GM12892 (cell line): ENCODE measurements around the gene CHL1.
A peak's percentile ranks its signal among the peaks of the same experiment; 100 is the strongest.

Experiments used
- DNase-seq: peaks from one replicate; pipeline ENCODE4 v3.0.0; 2011; ENCODE audit not compliant: insufficient read length
- FAIRE-seq: peaks from 2 replicates; lab custom pipeline; 2011; peaks lifted over from hg19 to GRCh38; lab: Jason Lieb, UNC
- POLR2A ChIP-seq: IDR thresholded peaks from 2 replicates; pipeline ENCODE4 v1.6.1; 2011; ENCODE audit warnings: low read depth, low read length, control low read depth
- POLR2AphosphoS5 ChIP-seq: IDR thresholded peaks from 2 replicates; pipeline ENCODE4 v1.6.1; 2011; ENCODE audit warnings: low read depth, low read length, control low read depth
- TAF1 ChIP-seq: IDR thresholded peaks from 2 replicates; pipeline ENCODE4 v1.6.1; 2011; ENCODE audit warnings: low read depth, mild to moderate bottlenecking, control low read depth, low read length, borderline replicate concordance

CHL1 gene

DNA sequence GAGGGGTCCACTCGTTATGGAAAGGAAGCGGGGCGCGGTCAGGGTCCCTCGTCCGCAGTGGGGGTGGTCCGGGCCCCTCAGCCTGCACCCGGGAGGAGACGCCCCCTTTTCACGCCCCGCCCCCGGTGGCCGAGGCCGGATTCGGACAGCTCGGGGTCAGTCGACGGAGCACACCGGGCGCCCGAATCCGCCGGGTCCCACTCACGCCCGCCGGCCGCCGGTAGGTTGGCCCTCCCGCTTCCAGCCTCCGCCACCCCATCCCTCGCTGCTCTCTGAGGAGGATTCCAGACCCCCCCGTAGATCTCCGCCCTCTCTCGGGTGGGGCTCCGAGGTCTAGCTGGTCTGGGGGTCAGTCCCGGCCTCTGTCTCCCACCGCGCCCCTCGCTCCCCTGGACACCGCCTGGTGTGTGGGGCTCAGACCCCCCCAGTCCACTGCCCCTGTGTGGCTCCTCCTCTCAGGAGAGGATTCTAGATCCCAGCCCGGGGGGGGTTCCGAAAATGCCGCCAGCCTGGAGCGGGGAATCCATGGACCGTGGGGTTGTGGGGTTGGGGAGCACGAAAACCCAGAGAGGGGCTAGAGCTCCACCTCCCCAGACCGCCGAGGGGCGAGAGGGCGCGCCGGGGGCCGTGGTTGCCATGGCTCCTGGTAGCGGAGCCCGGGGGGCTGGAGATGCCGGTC, 725 bp downstream of the CHL1 start:
- TF ChIP-seq POLR2AphosphoS5 (no peak), POLR2A (no peak), TAF1 (no peak)
- FAIRE-seq (no peak), DNase-seq (peak; percentile 29)

DNA sequence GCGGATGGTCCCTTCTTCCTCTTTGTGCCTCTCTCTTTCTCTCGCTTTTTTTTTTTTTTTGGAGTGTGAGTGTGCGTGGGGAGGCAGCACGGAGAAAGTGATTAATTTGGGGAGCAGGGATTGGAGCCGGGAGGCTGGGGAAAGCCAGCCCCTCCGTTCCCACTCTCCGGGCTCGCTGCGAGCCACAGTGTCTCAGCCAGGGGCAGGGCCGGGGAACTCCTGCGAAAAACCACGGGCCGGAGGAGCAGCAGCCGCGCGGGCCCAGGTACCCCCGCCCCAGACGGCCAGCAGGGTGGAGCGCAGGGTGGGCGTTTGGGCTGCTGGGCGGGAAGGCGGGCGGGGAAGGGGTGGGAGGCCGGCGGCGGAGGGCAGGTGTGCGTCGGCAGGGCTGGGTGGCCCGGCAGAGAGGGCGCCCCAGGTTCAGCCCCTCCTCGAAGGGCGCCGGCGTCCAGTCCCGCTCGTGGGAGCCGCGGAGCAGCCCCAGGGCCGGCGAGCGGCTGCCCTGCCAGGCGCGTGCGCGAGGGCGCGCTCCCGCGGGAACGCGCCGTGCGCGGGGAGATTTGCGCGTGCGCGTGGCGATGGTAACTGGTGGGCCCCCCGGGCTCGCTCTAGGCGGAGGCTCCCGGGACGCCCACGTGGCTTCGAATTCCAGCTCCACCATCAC, 1.4 kb downstream of the CHL1 start:
- TF ChIP-seq TAF1 (no peak), POLR2AphosphoS5 (no peak), POLR2A (no peak)
- DNase-seq = peak; percentile 36
- no peak for FAIRE-seq

DNA sequence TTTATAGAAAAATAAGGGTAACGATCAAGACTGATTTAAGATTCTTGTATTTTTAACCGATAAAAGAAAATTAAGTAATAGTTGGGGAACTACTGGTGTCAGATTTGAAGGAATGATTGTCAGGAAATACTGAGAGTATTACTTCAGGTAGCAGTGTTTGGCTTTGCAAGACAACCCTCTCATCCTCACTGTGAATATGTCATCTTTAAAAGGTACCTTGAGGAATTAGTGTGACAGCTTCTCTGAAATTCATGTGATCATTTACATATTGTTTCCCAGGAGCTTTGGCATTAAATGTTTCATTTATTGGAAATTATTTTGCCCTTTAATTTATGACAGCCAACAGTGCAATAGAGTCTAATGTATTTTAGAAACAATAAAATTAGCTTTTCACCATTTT, 3.3 kb downstream of the CHL1 start:
- FAIRE-seq = no peak

DNA sequence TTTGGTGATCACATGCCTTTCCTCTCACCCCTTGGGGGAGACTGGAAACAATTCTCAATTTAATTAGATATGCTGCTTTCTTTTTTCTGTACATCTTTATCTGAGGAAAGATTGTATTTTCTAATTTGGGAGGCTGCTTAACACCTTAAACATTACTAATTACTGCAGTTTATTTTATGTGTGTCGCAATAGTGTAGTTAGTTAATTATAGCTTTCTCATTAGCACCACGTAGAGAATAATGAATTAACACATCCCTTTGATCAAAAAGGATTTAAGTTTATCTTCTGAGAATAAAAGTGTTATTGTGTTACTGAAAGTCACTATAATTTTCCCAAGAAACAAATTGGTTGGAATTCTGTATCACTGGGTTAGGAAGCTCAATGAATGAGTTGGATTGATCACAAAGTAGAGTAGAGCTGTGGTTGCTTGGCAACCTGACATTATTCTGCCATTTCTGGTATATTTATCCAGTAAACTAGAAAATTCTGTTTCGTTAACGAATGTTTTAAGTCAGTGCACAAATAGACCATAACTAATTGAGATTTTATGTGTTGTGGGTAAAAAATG, 4.3 kb downstream of the CHL1 start:
- no peak for TF ChIP-seq POLR2A
- TF ChIP-seq TAF1 = no peak
- TF ChIP-seq POLR2AphosphoS5 = no peak
- FAIRE-seq (no peak), DNase-seq (no peak)

More for the DNA sequence above, 3.3 kb downstream of the CHL1 start:
- TF ChIP-seq POLR2AphosphoS5 (no peak), TAF1 (no peak), POLR2A (no peak)
- DNase-seq = no peak

DNA sequence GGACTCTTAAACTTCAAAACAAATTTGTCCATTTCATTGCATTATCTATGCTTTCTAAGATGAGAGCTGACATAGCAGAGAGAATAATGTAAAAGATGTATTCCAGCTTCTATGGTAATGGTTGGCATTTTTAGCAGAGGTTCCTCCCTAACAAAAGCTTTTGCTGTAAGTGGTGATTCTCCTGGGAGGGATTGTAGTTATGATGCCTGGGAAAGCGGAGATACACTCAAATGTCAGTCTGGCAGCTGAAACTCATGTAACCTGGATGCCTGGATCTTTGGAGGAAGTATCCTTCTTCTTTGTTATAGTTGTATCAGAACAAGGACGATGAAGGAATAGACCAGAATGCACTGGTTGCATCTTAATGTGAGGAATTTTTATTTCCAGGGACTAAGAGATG, 7.5 kb downstream of the CHL1 start:
- TF ChIP-seq TAF1 = no peak
- no peak for TF ChIP-seq POLR2AphosphoS5
- TF ChIP-seq POLR2A = no peak
- no peak for DNase-seq
- FAIRE-seq = no peak

DNA sequence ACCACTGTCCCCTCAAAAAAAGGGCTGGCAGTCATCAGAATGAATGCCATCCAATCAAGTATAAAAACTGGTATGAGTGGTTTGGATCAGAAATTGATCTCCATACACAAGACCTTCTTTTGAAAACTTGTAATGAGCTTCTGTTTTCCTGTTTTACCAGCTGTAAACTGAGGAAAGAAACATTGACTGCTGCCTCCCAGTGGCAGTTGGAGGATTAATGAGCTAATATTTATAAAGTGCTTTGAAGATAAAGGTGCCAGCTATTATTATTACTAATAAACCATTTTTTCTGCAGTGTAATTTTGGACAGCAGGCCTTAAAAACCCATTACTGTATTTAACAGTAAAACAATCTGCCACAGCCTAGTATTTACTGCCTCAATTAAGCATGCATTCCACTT, 11.4 kb downstream of the CHL1 start:
- no peak for DNase-seq
- no peak for FAIRE-seq
- TF ChIP-seq TAF1 = no peak
- no peak for TF ChIP-seq POLR2A
- no peak for TF ChIP-seq POLR2AphosphoS5

DNA sequence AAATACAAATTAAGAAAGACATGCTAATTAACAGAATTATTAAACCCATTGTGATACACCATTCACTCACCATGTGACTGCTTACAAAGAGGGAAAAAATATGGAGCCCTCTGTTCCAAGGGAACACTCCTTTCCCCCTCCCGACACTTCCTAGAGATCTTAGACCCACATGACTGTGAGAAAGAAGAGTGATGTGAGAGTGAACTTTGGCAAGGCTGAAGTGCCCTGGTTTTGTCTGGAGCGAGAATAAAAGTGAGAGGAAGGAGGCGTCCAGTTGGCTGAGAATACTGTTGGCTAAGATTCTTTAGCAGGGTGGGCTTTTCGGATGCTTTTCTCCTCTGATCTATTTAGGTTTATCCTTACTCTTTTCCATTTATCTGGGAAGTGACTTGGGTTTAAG, 14.1 kb downstream of the CHL1 start:
- FAIRE-seq = no peak
- TF ChIP-seq POLR2AphosphoS5 (no peak), POLR2A (no peak), TAF1 (no peak)

DNA sequence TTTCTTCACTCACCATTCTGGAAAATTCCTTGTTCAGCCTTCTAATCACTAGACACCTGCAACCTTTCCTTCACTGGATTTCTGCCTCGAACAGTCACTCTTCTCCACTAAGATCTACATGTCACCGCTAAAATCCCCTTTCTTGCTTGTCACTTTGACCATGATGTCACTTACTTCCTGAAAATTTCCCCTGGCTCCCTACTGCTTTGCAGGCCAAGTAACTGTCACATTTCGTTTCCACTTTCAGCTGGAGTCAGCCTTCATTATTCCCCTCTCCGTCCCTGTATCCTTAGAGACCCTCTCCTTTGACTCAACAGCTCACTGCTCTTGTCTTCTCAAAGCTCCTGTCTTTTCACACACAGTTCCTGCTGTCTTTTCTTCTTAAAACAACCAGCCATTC, 15.9 kb downstream of the CHL1 start:
- no peak for DNase-seq
- peak; percentile 84 for FAIRE-seq
- TF ChIP-seq POLR2AphosphoS5 = no peak
- TF ChIP-seq POLR2A = 0 out of 2 replicates have a peak, but pooled peaks have one; percentile 26
- no peak for TF ChIP-seq TAF1

More for the DNA sequence above, 14.1 kb downstream of the CHL1 start:
- no peak for DNase-seq

DNA sequence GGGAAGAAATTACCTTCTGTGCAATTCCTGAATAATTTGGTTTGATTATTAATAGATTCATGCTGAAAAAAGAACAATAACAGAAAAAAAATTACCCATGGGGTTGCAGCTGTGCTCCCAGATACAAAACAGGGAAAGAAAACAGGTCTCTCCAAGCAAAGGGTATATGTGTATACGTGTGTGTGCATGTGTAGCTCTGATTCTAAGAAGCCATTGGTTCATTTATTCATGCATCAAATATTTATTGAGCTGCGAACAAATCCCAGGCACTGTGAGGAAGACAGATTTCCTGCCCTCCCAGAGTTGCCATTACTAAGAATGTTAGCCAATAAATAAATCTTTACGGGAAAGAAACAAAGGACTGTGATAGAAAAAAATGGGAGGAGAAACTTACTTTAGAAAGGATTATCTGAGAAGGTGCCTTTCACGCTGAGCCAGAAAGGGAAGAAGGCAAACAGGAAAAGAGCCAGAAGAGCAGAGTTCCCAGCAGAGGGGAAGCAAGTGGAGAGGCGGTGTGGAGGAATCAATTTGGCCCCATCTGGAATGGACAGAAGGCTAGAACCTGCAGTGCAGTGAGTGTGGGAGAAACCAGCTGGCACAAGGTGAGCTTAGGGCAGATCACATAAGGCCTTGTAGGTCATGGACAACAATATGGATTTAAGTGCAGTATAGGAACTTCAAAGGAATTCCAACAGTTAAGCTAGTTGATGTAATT, 20.7 kb downstream of the CHL1 start:
- DNase-seq = no peak
- FAIRE-seq = no peak
- TF ChIP-seq POLR2A (no peak), POLR2AphosphoS5 (no peak)

DNA sequence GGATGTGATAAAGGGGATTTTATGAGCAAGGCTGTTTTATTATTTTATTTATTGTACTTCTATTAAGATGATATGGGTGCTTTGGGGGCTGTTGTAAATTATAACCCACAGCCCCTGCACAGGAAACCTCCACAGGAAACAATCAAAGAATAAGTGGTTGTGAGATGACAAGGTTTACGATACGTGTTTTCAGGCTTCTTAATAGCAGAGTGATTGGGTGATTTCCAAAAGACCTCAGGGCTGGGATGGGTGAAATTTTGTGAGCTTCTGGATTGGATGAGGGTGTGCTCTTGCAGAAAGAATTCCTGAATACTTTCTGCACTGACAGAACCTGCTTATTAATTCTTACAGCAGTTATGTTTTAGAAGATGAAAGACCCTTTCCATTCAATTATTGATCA, 21.4 kb downstream of the CHL1 start:
- TF ChIP-seq TAF1 (no peak), POLR2AphosphoS5 (no peak), POLR2A (no peak)
- DNase-seq (no peak), FAIRE-seq (no peak)

DNA sequence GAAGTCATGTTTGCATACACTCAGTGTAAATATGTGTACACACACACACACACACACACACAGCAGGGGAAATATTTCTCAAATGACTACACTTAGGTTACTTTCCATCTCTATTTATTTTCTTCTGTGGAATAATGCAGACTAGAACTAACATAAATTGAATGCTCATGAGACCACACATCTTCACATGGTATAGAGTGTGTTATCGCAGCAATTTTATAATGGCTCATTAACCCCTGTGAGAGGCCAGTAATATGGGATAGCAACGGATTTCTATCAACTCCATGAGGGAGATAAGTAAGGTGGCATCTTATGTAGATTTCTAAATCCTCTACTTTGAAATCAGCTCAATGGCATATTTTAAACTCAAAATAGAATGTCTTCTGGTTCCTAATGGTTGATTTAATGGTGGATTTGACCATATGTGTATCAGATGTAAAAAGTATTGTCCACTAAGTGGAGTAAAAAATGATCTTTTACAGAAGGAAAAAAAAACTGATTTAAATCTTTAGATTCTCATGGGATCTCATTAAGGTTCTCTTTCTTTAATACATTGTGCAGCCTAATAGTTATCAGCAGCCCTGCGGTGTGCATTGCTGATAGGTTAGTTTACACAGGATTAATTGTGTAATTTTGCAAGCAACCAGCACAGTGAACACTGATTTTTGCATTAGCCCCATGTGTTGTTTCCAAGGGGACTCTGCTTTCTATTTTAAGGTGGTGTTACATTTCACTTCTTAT, 32.0 kb downstream of the CHL1 start:
- FAIRE-seq (no peak), DNase-seq (no peak)

More for the DNA sequence above, 32.0 kb downstream of the CHL1 start:
- TF ChIP-seq POLR2A = no peak
- no peak for TF ChIP-seq TAF1
- TF ChIP-seq POLR2AphosphoS5 = no peak
